GM19324 (cell line): Measurements from ENCODE around the gene CTNNA2.

ENCODE experiments used
- ATAC-seq: cut with Tn5 transposase; IDR thresholded peaks from one replicate; pipeline ENCODE4 v1.9.1; 2021; ENCODE audit warnings: mild to moderate bottlenecking, moderate library complexity; ENCODE audit not compliant: unreplicated experiment, low FRiP score

Gene CTNNA2

GRCh38 chr2:79909521-79909920 lies 396.7 kb downstream of the CTNNA2 start:
- no peak for ATAC-seq

DNA sequence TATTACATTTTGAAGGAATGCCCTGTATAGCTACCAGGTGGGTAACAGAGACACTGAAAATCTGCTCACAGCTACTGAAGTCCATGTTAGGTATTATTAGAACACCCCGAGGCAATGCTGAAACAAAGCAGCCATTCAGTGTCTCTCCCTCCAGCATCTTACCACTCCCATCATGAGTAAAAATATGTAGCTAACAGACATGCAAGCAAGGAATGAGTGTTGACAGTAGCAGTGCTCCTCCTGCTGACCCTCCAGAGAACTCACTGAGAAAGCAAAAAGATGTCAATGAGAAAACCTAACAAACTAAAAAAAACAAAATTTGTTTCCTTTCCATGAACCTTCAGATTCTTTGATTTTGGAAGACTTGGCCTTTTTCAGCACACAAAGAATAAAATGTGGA lies 397.8 kb downstream of the CTNNA2 start:
- no peak for ATAC-seq

DNA sequence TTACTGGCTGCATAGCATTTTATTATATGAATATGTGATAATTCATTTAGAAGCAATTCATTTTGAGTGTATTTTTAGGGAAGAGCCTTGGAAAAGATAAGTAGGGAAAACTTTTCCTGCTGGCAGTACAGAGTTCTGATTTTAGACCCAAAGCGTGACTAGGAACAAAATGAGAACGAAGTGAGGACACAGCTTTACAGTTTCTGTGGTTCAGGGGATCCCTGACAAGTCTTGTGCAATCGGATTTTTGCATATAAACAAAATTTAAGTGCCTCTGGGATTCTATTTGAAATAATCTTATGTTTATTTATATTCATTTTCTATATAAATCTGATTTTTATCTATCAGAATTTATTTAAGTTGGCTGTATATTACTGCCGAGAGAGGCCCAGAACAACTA lies 402.6 kb downstream of the CTNNA2 start:
- ATAC-seq, result no peak

DNA sequence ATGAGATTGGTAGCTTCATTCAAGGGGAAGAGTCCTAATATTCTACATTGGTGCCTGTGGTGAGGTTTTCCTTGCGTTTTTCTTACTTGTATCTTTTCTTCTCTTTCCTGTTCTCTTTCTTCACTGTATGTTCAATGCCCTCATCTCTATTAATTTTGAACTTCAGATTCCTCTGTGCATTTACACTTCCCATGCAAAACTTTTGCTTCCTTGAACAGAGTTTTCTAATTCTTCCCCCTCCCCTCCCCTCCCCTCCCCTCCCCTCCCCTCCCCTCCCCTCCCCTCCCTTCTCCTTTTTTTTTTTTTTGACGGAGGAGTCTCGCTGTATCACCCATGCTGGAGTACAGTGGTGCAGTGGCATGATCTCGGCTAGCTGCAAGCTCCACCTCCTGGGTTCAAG lies 403.4 kb downstream of the CTNNA2 start:
- ATAC-seq, result no peak

DNA sequence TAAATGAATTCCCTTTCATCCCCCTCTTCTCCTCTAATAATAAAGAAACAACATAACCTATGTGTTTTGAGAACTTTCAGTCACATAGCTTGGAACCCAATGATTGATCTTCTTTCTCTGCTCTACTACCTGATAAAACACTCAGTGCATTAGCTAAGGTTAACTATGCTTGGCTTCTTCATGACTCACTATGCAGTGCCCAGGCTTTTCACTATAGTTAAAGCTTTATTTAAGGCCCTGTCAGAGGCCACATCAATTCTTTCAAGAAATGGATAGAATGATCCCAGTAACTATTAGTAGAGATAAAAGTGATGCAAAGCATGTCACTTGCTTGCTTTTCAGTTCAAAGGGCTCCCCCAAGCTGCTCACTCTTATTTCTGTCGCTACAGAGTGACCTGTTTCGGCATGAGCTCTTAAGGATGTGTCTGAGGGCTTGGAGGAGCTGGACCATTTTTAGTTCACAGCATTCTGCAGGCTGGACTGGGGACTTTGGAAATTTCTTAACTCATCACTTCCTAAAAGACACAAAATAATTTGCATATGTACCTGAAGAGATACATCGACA lies 407.7 kb downstream of the CTNNA2 start:
- no peak for ATAC-seq

- no peak for ATAC-seq
Observed at GRCh38 chr2:79929624-79930023, 416.8 kb downstream of the CTNNA2 start.

GRCh38 chr2:79935046-79935732 lies 422.3 kb downstream of the CTNNA2 start:
- no peak for ATAC-seq

GRCh38 chr2:79935771-79936657 lies 423.2 kb downstream of the CTNNA2 start:
- peak; percentile 58 for ATAC-seq

- no peak for ATAC-seq
Observed at GRCh38 chr2:79936715-79937114, 423.9 kb downstream of the CTNNA2 start.

DNA sequence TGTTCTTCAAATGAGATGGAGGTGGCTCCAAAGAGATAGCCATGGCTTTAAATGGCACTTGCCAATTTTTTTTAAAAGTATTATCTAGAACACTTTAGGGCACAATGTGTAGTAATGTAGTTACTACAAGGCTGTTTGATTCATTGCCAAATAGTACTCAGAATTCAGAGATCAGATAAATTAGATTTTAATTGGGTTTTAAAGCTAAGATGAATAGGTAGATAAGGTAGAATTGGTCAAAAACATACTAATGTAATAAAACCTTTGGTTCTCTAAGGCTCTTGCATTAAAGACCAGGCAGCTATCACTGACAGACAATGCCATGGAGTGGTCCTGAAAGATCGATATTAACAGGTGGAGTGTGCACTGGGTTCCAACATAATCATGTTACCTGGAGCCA lies 425.8 kb downstream of the CTNNA2 start:
- no peak for ATAC-seq

- no peak for ATAC-seq
Observed at GRCh38 chr2:79940364-79940763, 427.5 kb downstream of the CTNNA2 start.

GRCh38 chr2:79941179-79941578 lies 428.3 kb downstream of the CTNNA2 start:
- ATAC-seq, result no peak

- no peak for ATAC-seq
Observed at GRCh38 chr2:79944205-79944604, 431.4 kb downstream of the CTNNA2 start.

DNA sequence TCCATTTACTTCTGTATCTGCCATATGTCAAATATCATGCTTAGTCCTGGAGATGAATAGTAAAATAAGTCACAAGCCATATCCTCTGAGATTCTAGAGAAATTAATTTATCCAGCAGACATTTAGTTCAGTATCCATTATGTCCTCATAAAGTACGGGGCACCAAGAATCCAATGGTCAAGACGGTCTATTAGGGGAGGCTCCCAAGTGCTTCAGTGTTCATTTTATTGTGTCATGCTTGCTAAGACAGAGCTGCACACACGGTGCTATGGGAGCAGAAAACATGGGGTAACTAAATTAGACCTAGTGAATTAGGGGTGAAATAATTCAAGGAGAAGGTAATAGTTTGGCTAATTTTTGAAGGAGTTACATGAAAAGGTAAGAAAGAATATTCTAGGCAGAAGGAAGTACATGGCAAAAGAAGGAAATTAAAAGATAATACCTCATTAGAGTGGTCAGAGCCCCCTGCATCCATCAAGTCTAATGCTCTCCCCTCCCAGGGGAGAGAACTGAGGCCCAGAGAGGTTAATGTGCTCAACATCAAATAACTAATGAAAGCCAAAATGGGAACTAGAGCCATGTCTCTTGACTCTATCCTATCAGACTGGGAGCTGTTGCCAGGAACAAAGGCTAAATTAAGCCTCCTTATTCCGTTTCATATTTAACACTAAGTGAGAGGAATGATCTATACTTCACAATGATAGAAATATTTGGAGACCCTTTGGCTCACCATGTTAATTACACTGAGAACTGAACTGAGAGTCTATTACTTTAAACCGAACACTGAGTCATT lies 433.0 kb downstream of the CTNNA2 start:
- no peak for ATAC-seq

DNA sequence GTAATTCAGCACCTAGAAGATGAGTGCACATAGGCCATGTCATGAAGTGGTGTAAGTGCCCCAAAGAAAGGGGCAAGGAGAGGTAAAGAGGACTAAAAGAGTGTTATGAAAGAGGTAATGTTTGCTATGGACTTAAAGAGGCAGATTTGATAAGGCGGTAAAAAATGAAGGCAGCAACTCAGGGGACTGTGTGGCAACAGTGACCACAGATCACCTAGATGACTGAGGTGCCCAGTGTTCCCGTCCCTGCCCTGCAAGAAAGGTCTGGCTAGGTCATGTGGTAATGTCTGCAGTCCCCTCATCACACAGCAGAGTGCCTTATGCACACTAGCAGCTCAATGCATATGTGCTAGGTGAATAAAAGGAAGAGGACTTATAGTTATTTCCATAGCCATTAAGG lies 434.9 kb downstream of the CTNNA2 start:
- no peak for ATAC-seq

- ATAC-seq, result no peak
Observed at GRCh38 chr2:79950526-79950925, 437.7 kb downstream of the CTNNA2 start.

DNA sequence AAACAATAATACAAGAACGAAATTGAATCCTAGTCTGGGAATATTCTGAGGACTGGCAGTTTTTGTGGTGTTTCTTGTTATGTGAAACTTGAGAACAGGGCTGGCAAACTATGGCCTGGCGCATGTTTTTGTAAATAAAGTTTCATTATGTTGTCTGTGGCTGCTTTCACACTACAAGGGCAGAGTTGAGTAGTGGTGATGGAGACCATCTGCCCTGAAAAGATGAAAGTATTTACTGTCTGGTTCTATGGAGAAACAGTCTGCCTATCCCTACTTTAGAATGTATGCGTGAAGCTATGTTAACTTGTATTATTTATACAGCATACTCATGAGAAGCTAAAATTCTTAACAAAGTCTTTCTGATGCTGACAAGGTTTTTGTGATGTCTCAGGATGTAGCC lies 439.8 kb downstream of the CTNNA2 start:
- no peak for ATAC-seq

- ATAC-seq, result no peak
Observed at GRCh38 chr2:79960035-79960434, 447.2 kb downstream of the CTNNA2 start.

- ATAC-seq, result no peak
Observed at GRCh38 chr2:79960519-79960918, 447.7 kb downstream of the CTNNA2 start.

GRCh38 chr2:79964966-79965365 lies 452.1 kb downstream of the CTNNA2 start:
- ATAC-seq, result no peak

GRCh38 chr2:79966369-79966768 lies 453.5 kb downstream of the CTNNA2 start:
- ATAC-seq, result no peak
